Endothelial cell of umbilical vein (primary cell): Measurements from ENCODE around the gene TMEM59L. TPM values are rescaled to one million over a fixed set of nuclear protein-coding genes. Genes with fewer than 3 reads are reported as not detected.

ENCODE experiments used
- BruUV-seq: library from RNA; stranded (reverse); fragments of 400-500 nt; replicated peaks from 2 replicates; lab custom pipeline; 2021; lab: Mats Ljungman, UMichigan
- CTCF ChIA-PET: fragments of 300-600, 350-600 bp; sonication (Branson Sonifier 250); formaldehyde crosslinking; loops from one replicate; lab custom pipeline; 2021; ENCODE audit warnings: antibody characterized with exemption, inconsistent platforms; lab: Charles Lee
- POLR2A ChIA-PET: fragments of 300-600, 350-600 bp; sonication (Branson Sonifier 250); formaldehyde crosslinking; loops from one replicate; lab custom pipeline; 2021; ENCODE audit warnings: antibody characterized with exemption, inconsistent platforms; lab: Charles Lee
- DNase-seq: peaks from one replicate; pipeline ENCODE4 v3.0.0-alpha.2; 2011; ENCODE audit warnings: low read depth, low spot score
- FAIRE-seq: peaks from 2 replicates; lab custom pipeline; 2011; peaks lifted over from hg19 to GRCh38; lab: Jason Lieb, UNC
- H2AFZ ChIP-seq: 2 replicates; pipeline ENCODE4 v1.6.0; 2012; ENCODE audit warnings: low read depth, low read length, control low read depth, inconsistent platforms
- H3K27ac ChIP-seq: 2 replicates; pipeline ENCODE4 v1.5.1; 2011; ENCODE audit warnings: low read depth, mild to moderate bottlenecking, control low read depth, low read length, moderate library complexity; ENCODE audit not compliant: insufficient read depth
- H3K27me3 ChIP-seq, 2 experiments: 2 replicates each; pipeline versions ENCODE4 v1.6.0 to v1.6.1; 2011; ENCODE audit warnings: low read length in 2 of 2, mixed read lengths in 1 of 2; ENCODE audit not compliant: control insufficient read depth in 2 of 2, insufficient read depth in 2 of 2
- H3K36me3 ChIP-seq, 2 experiments: 2 replicates in 1 of 2; 3 replicates in 1 of 2; pipeline ENCODE4 v1.5.1; 2011; ENCODE audit warnings: low read length in 2 of 2, mild to moderate bottlenecking in 1 of 2, moderate library complexity in 1 of 2; ENCODE audit not compliant: control insufficient read depth in 2 of 2, insufficient read depth in 2 of 2; ENCODE audit errors: extremely low read depth in 1 of 2
- H3K4me1 ChIP-seq: 3 replicates; pipeline ENCODE4 v1.5.1; 2011; ENCODE audit warnings: mild to moderate bottlenecking, low read length; ENCODE audit not compliant: control insufficient read depth, insufficient read depth; ENCODE audit errors: extremely low read depth
- H3K4me2 ChIP-seq: 2 replicates; pipeline ENCODE4 v1.6.1; 2011; ENCODE audit warnings: low read length, control low read depth, mixed read lengths; ENCODE audit not compliant: insufficient read depth
- H3K4me3 ChIP-seq, 3 experiments: fragments of 200-600 bp in 1 of 3; sonication (generic), shearing (Covaris generic) in 1 of 3; replicated peaks in 1 of 3; 2 replicates each; pipeline ENCODE4 v1.5.1; 2011 to 2016; ENCODE audit warnings: control low read depth in 3 of 3, low read length in 3 of 3, mild to moderate bottlenecking in 2 of 3, inconsistent platforms in 1 of 3, low read depth in 1 of 3, moderate library complexity in 1 of 3; ENCODE audit not compliant: insufficient read depth in 1 of 3
- H3K79me2 ChIP-seq: 2 replicates; pipeline ENCODE4 v1.6.0; 2012; ENCODE audit warnings: low read length, inconsistent platforms; ENCODE audit not compliant: control insufficient read depth, insufficient read depth
- H3K9ac ChIP-seq: replicated peaks from 2 replicates; pipeline ENCODE3; 2011; ENCODE audit warnings: low read length, control low read depth; ENCODE audit not compliant: insufficient read depth; ENCODE audit errors: extremely low read depth
- H3K9me1 ChIP-seq: replicated peaks from 3 replicates; pipeline ENCODE4 v1.6.0; 2011; ENCODE audit warnings: mild to moderate bottlenecking, low read length; ENCODE audit not compliant: control insufficient read depth, insufficient read depth; ENCODE audit errors: extremely low read depth
- H3K9me3 ChIP-seq: replicated peaks from 2 replicates; pipeline ENCODE4 v1.5.1; 2012; ENCODE audit warnings: low read length, inconsistent platforms; ENCODE audit not compliant: control insufficient read depth, insufficient read depth
- H4K20me1 ChIP-seq: replicated peaks from 2 replicates; pipeline ENCODE3; 2011; ENCODE audit warnings: mild to moderate bottlenecking, low read length; ENCODE audit not compliant: control insufficient read depth, insufficient read depth; ENCODE audit errors: extremely low read depth
- CTCF ChIP-seq, 2 donors: IDR thresholded peaks; 1 replicate in 1 of 2; 2 replicates in 1 of 2; pipeline ENCODE4 v1.5.1; 2011; ENCODE audit warnings: low read length in 2 of 2, mild to moderate bottlenecking in 2 of 2, moderate library complexity in 2 of 2, control low read depth in 1 of 2, inconsistent platforms in 1 of 2, low read depth in 1 of 2; ENCODE audit not compliant: insufficient read depth in 1 of 2; ENCODE audit errors: extremely low read depth in 1 of 2
- EZH2 ChIP-seq: IDR thresholded peaks from 2 replicates; pipeline ENCODE4 v1.6.1; 2012; ENCODE audit warnings: borderline replicate concordance, low read depth, mild to moderate bottlenecking, moderate library complexity, low read length, inconsistent platforms; ENCODE audit not compliant: severe bottlenecking
- FOS ChIP-seq: IDR thresholded peaks from 2 replicates; pipeline ENCODE4 v1.6.1; 2011; ENCODE audit warnings: mild to moderate bottlenecking, low read length, moderate library complexity, borderline replicate concordance; ENCODE audit not compliant: insufficient read depth
- GATA2 ChIP-seq: IDR thresholded peaks from 2 replicates; pipeline ENCODE4 v1.7.0; 2011; ENCODE audit warnings: low read depth, mild to moderate bottlenecking, moderate library complexity, mixed read lengths, low read length; ENCODE audit not compliant: insufficient read length, insufficient read depth
- JUN ChIP-seq: IDR thresholded peaks from 2 replicates; pipeline ENCODE4 v1.6.1; 2011; ENCODE audit warnings: borderline replicate concordance, low read depth; ENCODE audit not compliant: insufficient read length, insufficient read depth
- MYC ChIP-seq: IDR thresholded peaks from one replicate; pipeline ENCODE4 v1.6.1; 2011; ENCODE audit warnings: mild to moderate bottlenecking, low read depth, low read length
- POLR2A ChIP-seq: IDR thresholded peaks from 2 replicates; pipeline ENCODE4 v1.6.1; 2012; ENCODE audit warnings: low read depth, mild to moderate bottlenecking, control low read depth, low read length
- POLR2AphosphoS5 ChIP-seq: IDR thresholded peaks from 2 replicates; pipeline ENCODE4 v1.6.1; 2012; ENCODE audit warnings: low read depth, mild to moderate bottlenecking, control low read depth, low read length, moderate library complexity; ENCODE audit not compliant: insufficient read depth
- dilution Hi-C: fragments of 300-500 bp; cut with MboI; formaldehyde crosslinking; loops from one replicate; pipeline ENCODE4 v1.15.0; 2019; ENCODE audit warnings: low sequenced_read_pairs; ENCODE audit not compliant: extremely low pct_ligation_motif_present
- intact Hi-C: fragments of 100-400 bp; cut with micrococcal nuclease; formaldehyde crosslinking; loops from one replicate; pipeline ENCODE4 v1.10.0; 2022
- polyA plus RNA-seq, 4 experiments: library from polyadenylated mRNA; depleted of rRNA in 3 of 4; stranded (reverse) in 3 of 4; unstranded in 1 of 4; fragments of >200 nt; gene quantifications; 2 replicates each; pipeline versions ENCODE4 v1.2.1 to v1.2.3, GENCODE V29; 2011 to 2012; ENCODE audit warnings: missing spikeins in 1 of 4
- total RNA-seq: library from RNA; stranded (reverse); gene quantifications from 2 replicates; pipeline ENCODE4 v1.2.3, GENCODE V29; 2021
- TF ChIP-seq, protein P1 (sequence below): IDR thresholded peaks from 2 replicates; pipeline ENCODE4 v1.6.1; 2011; ENCODE audit not compliant: insufficient read depth, insufficient read length

The TMEM59L gene
- total and polyA plus RNA-seq, 2 donors (not counting 3 experiments of a cell fraction or from before 2014, with no cell fraction given) = 0.43 to 0.97 TPM

DNA sequence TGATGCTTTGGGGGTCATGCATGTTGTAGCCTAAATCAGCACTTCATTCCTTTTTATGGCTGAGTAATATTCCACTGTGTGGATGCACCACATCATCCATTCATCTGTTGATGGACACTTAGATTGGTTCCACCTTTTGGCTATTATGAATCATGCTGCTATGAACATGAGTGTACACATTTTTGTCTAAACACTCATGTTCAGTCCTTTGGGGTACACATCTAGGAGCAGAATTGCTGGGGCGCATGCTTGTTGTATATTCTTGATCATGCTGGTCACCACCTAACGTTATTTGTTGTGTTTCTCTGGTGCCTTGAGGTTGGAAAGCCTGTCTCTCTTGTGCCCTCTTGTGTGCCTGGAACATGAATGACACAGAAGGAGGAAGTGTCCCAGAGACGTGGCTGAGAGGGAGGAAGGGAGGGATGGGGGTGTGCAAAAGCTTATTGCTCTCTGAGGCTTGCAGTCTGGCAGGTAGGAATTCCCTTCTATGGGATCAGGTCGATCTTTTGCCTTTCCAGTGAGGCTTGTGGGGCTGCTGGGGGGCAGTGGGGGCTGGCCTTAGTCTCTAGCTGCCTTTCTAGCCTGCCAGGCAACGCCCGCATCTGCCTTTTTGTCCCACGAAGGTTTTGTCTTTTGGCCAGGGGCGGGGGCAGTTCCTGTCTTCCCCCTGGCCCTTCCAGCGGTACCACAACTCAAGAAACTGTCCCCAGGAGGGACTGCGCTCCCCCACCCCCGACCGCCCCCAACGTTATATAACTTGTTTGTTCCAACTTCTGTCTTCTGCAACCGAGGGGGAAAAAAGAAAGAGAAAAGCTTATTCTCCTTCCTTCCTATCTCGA, 31.7 kb downstream of the TMEM59L start:
- Histone ChIP-seq H3K9me3 (no peaks in the 10 kb centered on the region), H3K9ac (no peak overlapping the region), H3K9me1 (no peaks in the 10 kb centered on the region), H3K4me3 (no peak overlapping the region), H3K4me1 (peaks cover 10% of the 10 kb centered on the region), H3K79me2 (no peaks in the 10 kb centered on the region), H3K36me3 (no peaks in the 10 kb centered on the region), H3K4me2 (no peak overlapping the region), H4K20me1 (no peaks in the 10 kb centered on the region), H3K27ac (no peak overlapping the region), H2AFZ (no peak overlapping the region), H3K27me3 (no peaks in the 10 kb centered on the region)
- POLR2A ChIA-PET = no interaction called here
- FAIRE-seq (no peak), DNase-seq (no peak)
- no peak for TF ChIP-seq GATA2
- dilution Hi-C loops (no loop called here), intact Hi-C loops (loop anchor here (5.0 kb wide), 1 partner anchor 42 kb away; no protein-coding TSS in a partner anchor)
- CTCF ChIA-PET = no interaction called here
- BruUV-seq = no TSS peak

GRCh38 chr19:18645035-18645511, 32.4 kb downstream of the TMEM59L start:
- DNase-seq (no peak), FAIRE-seq (no peak)
- no peaks in the 10 kb centered on the region for H4K20me1 ChIP-seq
- peaks cover 16% of the 10 kb centered on the region for H3K4me1 ChIP-seq
- no peaks in the 10 kb centered on the region for H3K27me3 ChIP-seq
- CTCF ChIA-PET = no interaction called here
- H3K9ac ChIP-seq = no peak overlapping the region
- POLR2A ChIA-PET = no interaction called here
- no peak overlapping the region for H3K4me2 ChIP-seq
- no TSS peak for BruUV-seq
- TF ChIP-seq JUN (no peak), GATA2 (no peak), EZH2 (no peak), MYC (no peak), CTCF (IDR thresholded peaks at IDR 0.05; ENCODE audit: extremely low read depth in 1 of 2, insufficient read depth in 1 of 2, low read depth in 1 of 2, low read length in 2 of 2) (no peak), POLR2A (no peak), POLR2AphosphoS5 (no peak), FOS (no peak)
- TF ChIP-seq, protein P1, sequence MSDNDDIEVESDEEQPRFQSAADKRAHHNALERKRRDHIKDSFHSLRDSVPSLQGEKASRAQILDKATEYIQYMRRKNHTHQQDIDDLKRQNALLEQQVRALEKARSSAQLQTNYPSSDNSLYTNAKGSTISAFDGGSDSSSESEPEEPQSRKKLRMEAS = no peak
- no peaks in the 10 kb centered on the region for H3K79me2 ChIP-seq
- no peak overlapping the region for H3K27ac ChIP-seq
- intact Hi-C loops = loop anchor here (5.0 kb wide), 1 partner anchor 43 kb away; no protein-coding TSS in a partner anchor
- H3K9me1 ChIP-seq = no peaks in the 10 kb centered on the region
- H3K4me3 ChIP-seq = no peak overlapping the region
- dilution Hi-C loops = no loop called here
- no peak overlapping the region for H2AFZ ChIP-seq
- H3K36me3 ChIP-seq = no peaks in the 10 kb centered on the region
- no peaks in the 10 kb centered on the region for H3K9me3 ChIP-seq
